Endodermal cell (in vitro differentiated cells): ENCODE measurements around the gene ZNF318. TPM values are rescaled to one million over a fixed set of nuclear protein-coding genes. Genes with fewer than 3 reads are reported as not detected.
A peak's percentile ranks its signal among the peaks of the same experiment; 100 is the strongest.

Experiments used
- DNase-seq: peaks from one replicate; pipeline ENCODE4 v3.0.0-alpha.2; 2017
- H3K27ac ChIP-seq: 2 replicates; pipeline ENCODE4 v1.5.1; 2013; ENCODE audit warnings: mild to moderate bottlenecking, low read depth, low read length, moderate library complexity
- H3K27me3 ChIP-seq: 2 replicates; pipeline ENCODE4 v1.6.1; 2013; ENCODE audit warnings: mild to moderate bottlenecking, low read length, moderate library complexity; ENCODE audit not compliant: insufficient read depth, control insufficient read depth, poor library complexity, severe bottlenecking
- H3K36me3 ChIP-seq: 2 replicates; pipeline ENCODE4 v1.7.0; 2013; ENCODE audit warnings: mild to moderate bottlenecking, low read length, moderate library complexity; ENCODE audit not compliant: control insufficient read depth, insufficient read depth
- H3K4me1 ChIP-seq: one replicate; pipeline ENCODE4 v1.7.0; 2013; ENCODE audit warnings: low read length; ENCODE audit not compliant: control insufficient read depth, insufficient read depth
- H3K4me3 ChIP-seq: 2 replicates; pipeline ENCODE4 v1.5.1; 2013; ENCODE audit warnings: mild to moderate bottlenecking, low read length, moderate library complexity
- H3K9ac ChIP-seq: 2 replicates; pipeline ENCODE4 v1.6.1; 2013; ENCODE audit warnings: mild to moderate bottlenecking, low read length, moderate library complexity; ENCODE audit not compliant: poor library complexity, severe bottlenecking; ENCODE audit errors: extremely low read depth
- H3K9me3 ChIP-seq: 2 replicates; pipeline ENCODE4 v1.6.1; 2013; ENCODE audit warnings: mild to moderate bottlenecking, low read length, moderate library complexity; ENCODE audit not compliant: control insufficient read depth
- H3K27ac Mint-ChIP-seq: 2 replicates; pipeline ENCODE4 v1.8.0; 2020; ENCODE audit warnings: mixed read lengths
- H3K27me3 Mint-ChIP-seq: 2 replicates; pipeline ENCODE4 v1.8.0; 2021; ENCODE audit warnings: mild to moderate bottlenecking, mixed read lengths; ENCODE audit not compliant: insufficient read depth
- H3K36me3 Mint-ChIP-seq: 2 replicates; pipeline ENCODE4 v1.8.0; 2020; ENCODE audit warnings: low read depth, mixed read lengths
- H3K4me1 Mint-ChIP-seq: 2 replicates; pipeline ENCODE4 v1.8.0; 2020; ENCODE audit warnings: mixed read lengths
- H3K4me3 Mint-ChIP-seq: 2 replicates; pipeline ENCODE4 v1.8.0; 2020; ENCODE audit warnings: mild to moderate bottlenecking, moderate library complexity, mixed read lengths
- H3K9me3 Mint-ChIP-seq: 2 replicates; pipeline ENCODE4 v1.8.0; 2020; ENCODE audit warnings: mild to moderate bottlenecking, mixed read lengths
- WGBS, 2 experiments: methylation state at CpG; one replicate each; pipeline versions ENCODE4 v1.1.5 to v1.1.7; 2013; ENCODE audit warnings: missing lambda C conversion rate in 2 of 2, mixed read lengths in 1 of 2; ENCODE audit not compliant: insufficient coverage in 1 of 2, insufficient read length in 1 of 2; 5-methylcytosine and 5-hydroxymethylcytosine counted together
- total RNA-seq, 2 donors: library from RNA; stranded (reverse); fragmentation: NEBNext Ultra II Directional in 1 of 2; extraction: Animal tissue kit (Norgen Biotek cat#: 25700) in 1 of 2; gene quantifications; 2 replicates in 1 of 2; 3 replicates in 1 of 2; pipeline ENCODE4 v1.2.1, GENCODE V29; 2021
- TF ChIP-seq, protein P1 (sequence below): fragments of 200-600 bp; sonication (generic); conservative IDR thresholded peaks from 2 replicates; pipeline ENCODE4 v1.5.0; 2021; ENCODE audit warnings: antibody characterized with exemption, mild to moderate bottlenecking

Gene ZNF318
- total RNA-seq, 2 donors from 2014 or later: 21.3 to 26.4 TPM

DNA sequence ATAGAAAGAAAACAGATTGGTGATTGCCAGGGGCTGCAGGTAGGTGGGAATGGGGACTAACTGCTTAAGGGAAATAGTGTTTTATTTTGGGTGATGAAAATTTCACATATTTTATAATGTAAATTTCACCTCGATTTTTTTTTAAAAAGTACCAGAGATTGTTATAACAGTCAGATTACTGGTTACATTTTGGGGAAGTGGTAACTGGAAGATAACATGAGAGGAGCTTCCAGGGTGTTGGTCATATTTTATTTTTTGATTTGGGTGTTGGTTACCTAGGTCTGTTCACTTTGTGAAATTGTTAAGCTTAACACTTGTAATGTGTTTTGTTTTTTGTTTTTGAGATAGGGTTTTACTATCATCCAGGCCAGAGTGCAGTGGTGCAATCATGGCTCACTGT is 43.6 kb downstream of the ZNF318 start:
- 93% methylated on average over 1 of the region's 1 CpG; no CpG with 5 or more reads in 1 of the 2 experiments for WGBS, 2 experiments
- no peak overlapping the region for H3K4me3 ChIP-seq
- H3K27ac ChIP-seq: no peak overlapping the region
- TF ChIP-seq, protein P1, sequence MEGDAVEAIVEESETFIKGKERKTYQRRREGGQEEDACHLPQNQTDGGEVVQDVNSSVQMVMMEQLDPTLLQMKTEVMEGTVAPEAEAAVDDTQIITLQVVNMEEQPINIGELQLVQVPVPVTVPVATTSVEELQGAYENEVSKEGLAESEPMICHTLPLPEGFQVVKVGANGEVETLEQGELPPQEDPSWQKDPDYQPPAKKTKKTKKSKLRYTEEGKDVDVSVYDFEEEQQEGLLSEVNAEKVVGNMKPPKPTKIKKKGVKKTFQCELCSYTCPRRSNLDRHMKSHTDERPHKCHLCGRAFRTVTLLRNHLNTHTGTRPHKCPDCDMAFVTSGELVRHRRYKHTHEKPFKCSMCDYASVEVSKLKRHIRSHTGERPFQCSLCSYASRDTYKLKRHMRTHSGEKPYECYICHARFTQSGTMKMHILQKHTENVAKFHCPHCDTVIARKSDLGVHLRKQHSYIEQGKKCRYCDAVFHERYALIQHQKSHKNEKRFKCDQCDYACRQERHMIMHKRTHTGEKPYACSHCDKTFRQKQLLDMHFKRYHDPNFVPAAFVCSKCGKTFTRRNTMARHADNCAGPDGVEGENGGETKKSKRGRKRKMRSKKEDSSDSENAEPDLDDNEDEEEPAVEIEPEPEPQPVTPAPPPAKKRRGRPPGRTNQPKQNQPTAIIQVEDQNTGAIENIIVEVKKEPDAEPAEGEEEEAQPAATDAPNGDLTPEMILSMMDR: no peak
- no peak for DNase-seq
- no peaks in the 10 kb centered on the region for H3K36me3 ChIP-seq
- Mint-ChIP-seq H3K27me3 (no peaks in the 10 kb centered on the region), H3K27ac (no peak overlapping the region), H3K4me3 (no peak overlapping the region), H3K36me3 (no peaks in the 10 kb centered on the region), H3K9me3 (no peaks in the 10 kb centered on the region), H3K4me1 (peaks cover 7% of the 10 kb centered on the region)
- H3K9ac ChIP-seq: no peak overlapping the region
- no peaks in the 10 kb centered on the region for H3K4me1 ChIP-seq
- no peaks in the 10 kb centered on the region for H3K9me3 ChIP-seq
- no peaks in the 10 kb centered on the region for H3K27me3 ChIP-seq

DNA sequence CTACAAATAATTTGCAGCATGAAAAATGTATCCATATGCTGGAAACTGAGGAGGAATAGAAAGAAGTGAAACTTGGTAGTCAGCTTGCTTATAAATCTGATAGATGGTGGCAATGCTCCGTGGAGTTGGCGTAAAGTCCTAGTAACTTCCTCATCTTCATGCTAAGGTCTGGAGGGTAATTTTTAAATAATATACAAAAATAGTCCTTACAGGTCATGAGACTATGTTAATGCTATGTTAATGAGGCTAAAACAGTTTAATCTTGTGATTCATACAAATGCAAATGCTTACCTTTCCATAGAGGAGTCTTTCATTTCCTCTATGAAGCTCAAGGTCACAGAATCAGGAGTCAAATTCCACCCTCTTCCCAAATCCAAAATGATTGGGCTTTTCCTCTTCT is 51.4 kb downstream of the ZNF318 start:
- no peak overlapping the region for H3K27ac ChIP-seq
- H3K9ac ChIP-seq: no peak overlapping the region
- no peak for DNase-seq
- H3K36me3 Mint-ChIP-seq: no peaks in the 10 kb centered on the region
- peaks cover 2% of the 10 kb centered on the region for H3K9me3 Mint-ChIP-seq
- no peaks in the 10 kb centered on the region for H3K27me3 ChIP-seq
- H3K36me3 ChIP-seq: no peaks in the 10 kb centered on the region
- H3K27me3 Mint-ChIP-seq: no peaks in the 10 kb centered on the region
- TF ChIP-seq, protein P1: no peak
- H3K4me3 Mint-ChIP-seq: no peak overlapping the region
- WGBS, 2 experiments: 83% methylated on average over 1 of the region's 2 CpGs; no CpG with 5 or more reads in 1 of the 2 experiments
- H3K27ac Mint-ChIP-seq: no peak overlapping the region
- H3K9me3 ChIP-seq: no peaks in the 10 kb centered on the region
- H3K4me1 Mint-ChIP-seq: peaks cover 9% of the 10 kb centered on the region
- no peak overlapping the region for H3K4me3 ChIP-seq
- no peaks in the 10 kb centered on the region for H3K4me1 ChIP-seq

DNA sequence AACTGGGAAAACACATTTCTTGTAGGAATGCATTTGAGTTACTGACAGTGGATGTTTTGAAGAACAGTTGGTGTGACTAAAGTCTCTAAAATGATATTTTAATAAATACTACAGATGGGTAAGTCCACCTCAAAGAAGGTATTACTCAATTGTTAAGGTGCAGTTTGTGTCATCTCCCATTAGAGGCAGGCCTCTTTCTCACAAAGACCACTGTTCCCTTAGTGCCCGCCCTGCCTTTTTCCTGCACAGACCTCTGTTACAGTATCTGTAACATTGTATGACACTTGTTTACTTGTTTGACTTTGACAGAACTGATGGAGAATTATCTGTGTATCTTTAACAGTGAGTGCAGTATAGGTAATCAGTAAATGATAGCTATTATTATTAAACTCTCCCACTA is 55.6 kb downstream of the ZNF318 start:
- H3K9me3 ChIP-seq: no peaks in the 10 kb centered on the region
- H3K27ac ChIP-seq: no peak overlapping the region
- no peak overlapping the region for H3K4me3 Mint-ChIP-seq
- H3K36me3 ChIP-seq: no peaks in the 10 kb centered on the region
- 78% methylated on average over 1 of the region's 1 CpG; no CpG with 5 or more reads in 1 of the 2 experiments for WGBS, 2 experiments
- H3K4me3 ChIP-seq: no peak overlapping the region
- TF ChIP-seq, protein P1: peak; percentile 28
- peaks cover 4% of the 10 kb centered on the region for H3K27me3 Mint-ChIP-seq
- H3K9ac ChIP-seq: no peak overlapping the region
- H3K36me3 Mint-ChIP-seq: no peaks in the 10 kb centered on the region
- H3K4me1 Mint-ChIP-seq: peaks cover 9% of the 10 kb centered on the region
- no peaks in the 10 kb centered on the region for H3K4me1 ChIP-seq
- H3K9me3 Mint-ChIP-seq: no peaks in the 10 kb centered on the region
- peaks cover 2% of the 10 kb centered on the region for H3K27me3 ChIP-seq
- no peak overlapping the region for H3K27ac Mint-ChIP-seq
- DNase-seq: no peak
